GM19452 (cell line): ENCODE data around the gene SETBP1.

Experiments used
- ATAC-seq: cut with Tn5 transposase; IDR thresholded peaks from one replicate; pipeline ENCODE4 v1.9.1; 2021; ENCODE audit not compliant: unreplicated experiment

SETBP1 gene

DNA sequence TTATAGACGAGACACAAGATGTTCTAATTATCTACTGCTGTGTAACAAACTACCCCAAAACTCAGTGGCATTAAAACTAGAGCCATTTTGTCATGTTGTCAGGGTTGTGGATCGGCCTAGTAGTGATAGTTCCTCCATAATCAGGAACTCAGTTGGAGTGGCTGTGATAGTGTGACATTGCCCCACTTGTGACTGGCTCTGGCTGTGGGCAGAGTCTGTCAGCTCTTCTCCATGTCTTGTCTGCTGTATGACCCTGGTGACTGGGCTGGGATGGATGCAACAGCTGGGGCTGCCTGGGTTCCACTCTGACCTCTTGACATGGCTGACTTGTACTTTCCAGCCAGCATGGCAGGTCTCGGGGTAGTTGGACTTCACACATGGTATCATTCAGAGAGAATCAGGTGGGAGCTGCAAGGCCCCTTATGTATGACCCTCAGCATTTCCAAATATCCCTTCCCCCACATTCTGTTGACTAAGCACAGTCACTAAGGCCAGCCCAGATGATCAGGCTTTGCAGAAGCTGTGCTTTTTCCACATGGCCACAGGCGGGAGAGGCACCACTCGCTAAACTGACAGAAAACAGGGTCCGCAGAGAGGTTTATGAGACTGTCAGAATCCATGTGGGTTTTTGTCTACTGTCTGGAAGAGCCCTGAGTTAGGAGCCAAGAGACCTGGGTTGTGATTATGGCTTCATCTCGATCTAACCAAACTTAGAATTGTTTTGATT, 50.3 kb downstream of the SETBP1 start:
- ATAC-seq: no peak

DNA sequence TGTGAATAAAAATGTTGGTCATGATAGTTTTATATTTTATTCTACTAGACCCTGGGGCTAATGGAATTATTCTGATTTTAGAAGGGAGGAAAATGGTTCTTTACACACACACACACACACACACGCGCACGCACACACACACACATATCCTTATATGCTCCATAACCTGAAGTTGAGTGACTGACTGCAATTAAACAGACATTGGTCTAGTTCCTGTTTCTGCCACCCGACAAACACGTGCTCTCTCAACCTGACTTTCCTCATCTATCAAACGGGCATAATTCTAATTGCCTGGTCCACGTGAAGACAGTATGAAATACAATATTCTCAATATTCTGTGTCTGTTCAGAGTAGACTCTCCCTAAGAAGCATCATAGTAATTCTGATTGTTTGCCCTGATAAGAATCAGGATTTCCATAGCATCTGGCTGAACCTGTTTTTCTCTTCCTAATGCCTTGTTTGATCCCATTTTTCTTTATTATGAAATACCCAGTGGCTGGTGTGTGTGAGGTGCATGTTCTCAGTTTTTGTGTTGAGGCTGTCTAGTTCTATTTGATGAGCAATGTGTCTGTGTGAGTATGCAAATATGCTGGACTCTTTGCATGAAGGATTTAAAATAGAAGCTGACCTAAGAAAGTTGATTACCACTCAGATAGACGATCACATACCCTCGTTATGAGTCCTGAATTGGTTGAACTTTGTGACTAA, 51.0 kb downstream of the SETBP1 start:
- peak; percentile 44 for ATAC-seq

DNA sequence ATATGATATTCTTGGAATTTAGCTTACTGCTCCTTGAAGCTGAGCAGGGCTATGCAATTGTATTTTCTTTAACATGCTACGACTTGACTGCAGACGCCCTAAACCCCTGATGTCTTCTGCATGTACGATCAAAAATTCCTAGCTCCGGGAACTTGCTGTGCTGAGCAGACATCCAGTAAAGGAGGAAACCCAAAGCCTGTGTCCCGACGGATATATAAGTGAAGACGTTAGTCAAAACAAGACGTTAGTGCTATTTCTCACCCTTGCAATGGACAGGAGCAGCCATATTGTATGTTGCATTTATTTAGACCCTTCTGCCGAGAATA, 51.5 kb downstream of the SETBP1 start:
- ATAC-seq: no peak

DNA sequence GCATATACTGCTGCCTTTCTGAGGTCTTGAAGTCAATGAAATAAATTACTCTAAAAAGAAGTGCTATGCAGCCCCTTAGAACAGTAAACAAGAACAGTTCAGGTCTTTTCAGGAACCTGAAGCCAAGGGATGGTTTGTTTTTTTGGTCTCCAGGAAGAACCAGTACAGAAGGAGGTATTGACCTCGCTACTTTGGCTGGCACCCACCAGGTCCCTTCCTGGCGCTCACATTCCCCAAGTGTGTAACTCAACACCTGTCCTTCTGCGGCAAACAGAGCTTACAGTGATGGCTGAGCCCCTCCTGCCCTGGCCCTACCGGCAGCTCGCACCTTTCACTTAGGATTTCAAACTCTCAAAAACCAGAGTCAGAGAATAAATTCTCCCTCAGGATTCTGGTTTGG, 51.9 kb downstream of the SETBP1 start:
- ATAC-seq: no peak

DNA sequence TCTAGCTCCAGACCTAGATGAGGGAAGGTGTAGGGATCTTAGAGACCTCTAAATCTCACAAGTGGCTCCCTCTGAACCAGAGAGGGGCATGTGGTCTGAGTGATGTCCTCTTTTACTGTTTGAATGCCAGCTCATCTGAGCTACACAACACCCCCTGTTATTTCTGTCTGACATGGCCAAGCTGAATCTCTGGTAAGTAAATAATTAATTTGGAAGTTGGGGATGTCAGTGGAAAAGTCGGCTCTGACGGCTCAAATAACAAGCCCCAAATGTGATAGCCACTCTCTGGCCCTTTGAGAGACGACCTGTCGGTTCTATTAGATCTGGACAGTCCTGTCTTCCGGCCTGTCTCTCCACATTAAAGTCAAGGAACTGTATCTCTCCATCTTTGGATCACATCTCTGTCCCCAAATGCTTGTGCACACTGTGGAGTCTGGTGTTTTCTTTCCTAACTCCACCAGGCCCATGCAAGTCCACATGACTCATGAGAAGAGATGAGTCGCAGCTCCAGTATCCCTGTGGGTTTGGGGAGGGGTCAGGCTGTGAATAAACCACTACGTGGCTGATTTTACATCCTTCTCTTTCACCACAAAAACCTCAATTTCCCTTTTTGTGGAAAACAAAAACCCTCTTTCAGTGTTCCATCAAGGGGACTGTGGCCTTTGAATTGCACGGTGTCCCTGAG, 52.5 kb downstream of the SETBP1 start:
- ATAC-seq: no peak

DNA sequence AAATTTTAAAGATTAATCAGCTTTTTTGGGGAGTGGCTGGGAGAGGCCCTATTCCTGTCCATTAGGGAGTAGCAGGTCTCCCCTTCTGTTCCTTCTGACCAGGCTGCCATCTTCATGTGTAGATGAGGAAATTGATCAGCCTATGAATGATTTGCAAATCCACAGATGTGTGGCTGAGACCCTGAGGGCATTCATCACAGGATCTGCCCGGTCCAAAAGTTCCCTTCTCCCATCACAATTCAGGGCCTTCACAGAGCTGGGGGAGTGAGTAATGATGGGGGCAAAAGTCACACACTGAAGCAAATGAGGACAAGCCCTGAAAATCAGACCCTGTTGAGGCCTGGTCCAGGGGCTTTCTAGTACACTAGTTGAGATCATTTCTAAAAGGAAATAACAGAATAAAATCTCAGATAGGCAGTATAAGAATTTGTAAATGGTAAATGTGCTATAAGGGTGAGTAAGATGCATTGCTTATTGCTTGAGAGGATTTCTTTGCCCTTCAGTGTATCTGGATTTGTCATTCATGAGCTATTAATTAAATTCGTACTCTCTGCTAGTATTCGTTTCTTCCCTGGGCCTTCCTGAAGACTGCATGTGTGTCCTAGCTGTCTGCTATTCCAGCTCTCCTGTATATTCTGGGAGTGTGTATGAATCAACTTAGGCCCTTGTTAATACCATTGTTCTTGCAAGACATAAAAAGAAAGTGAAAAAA, 53.2 kb downstream of the SETBP1 start:
- ATAC-seq: no peak

DNA sequence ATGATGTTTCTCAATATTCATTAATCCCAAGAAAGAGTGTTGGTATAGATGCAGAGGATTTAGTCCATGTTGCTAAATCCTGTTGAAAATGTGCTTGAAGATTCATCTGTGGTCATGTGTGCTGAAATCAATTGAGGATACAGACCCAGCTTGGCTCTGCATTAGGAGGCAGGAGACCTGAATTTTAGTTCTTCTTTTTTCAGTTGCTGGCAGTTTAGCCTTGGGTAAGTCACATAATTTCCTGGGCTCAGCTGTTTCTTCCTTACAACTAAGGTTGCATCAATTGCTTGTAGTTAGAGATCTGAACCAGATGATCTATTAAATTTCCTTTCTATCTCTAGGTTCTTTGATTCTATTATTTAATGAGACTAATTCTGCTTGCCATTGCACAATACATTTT, 54.4 kb downstream of the SETBP1 start:
- ATAC-seq: no peak

DNA sequence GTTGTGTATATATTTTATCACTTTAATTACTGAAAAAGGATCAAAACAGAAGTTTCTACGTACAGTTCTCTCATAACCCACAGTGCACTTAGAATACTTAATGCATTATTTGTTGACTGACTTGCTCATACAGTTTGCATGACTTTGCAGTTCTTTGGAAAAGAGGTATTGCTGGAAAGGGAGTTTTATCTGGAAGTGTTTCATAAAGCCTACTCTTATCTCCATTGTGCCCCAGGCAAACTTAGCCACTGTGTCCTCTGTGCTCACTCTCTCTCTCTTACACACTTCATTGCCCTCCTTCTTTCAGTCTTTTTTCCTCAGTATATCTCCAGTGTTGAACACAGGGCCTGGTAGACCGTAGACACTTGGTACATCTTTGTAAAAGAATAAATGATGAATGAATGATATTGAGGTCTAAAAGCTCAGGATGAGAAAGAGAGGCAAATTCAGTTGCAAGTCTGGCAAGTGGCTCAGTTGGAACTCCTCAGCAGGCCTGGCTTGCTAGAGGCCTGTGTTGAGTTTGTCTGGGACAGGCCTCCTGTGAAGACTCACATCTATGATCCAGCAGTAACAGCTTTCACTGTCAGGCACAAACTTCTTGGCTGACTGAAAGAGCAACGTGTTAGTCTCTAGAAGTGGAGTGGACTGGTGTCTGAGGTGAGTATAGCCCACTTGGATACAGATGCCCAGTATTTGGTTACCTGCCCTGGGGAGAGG, 56.1 kb downstream of the SETBP1 start:
- ATAC-seq: no peak

DNA sequence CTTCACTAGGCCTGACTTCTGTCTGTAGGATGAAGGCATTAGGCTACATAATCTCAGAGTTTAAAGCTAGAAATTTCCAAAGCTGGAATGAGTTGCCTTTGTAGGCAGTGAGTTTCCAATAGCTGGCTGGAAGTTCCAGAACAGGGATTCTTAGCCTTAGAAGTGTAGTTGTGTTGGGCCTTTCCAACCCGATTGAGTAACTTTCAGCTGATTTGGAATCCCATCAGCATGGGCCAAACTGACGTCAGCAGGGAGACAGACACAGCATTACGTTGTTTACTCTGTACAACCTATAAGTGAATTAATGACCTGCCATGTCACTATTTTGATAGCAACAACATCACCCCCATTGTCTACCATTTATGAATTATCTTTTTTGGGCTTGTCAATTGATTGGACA, 56.9 kb downstream of the SETBP1 start:
- ATAC-seq: no peak

DNA sequence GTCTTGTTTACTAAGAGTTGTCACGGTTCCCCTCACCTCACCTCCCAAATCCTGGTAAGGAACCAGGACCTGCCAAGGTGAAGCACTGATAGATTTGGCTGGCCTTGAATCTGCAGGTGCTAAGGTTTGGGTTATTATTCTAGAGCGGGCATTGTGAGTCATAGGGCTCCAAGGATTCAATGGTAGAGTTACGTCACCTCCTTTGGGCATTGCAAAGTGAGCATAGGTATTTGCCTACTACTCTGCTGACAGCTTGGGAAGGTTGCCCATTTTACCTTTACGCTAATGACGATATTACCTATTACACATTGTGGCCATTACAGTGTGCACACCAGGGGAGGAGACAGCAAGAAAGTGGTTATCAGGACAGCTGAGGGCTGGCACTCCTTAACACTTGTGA, 59.3 kb downstream of the SETBP1 start:
- ATAC-seq: no peak

DNA sequence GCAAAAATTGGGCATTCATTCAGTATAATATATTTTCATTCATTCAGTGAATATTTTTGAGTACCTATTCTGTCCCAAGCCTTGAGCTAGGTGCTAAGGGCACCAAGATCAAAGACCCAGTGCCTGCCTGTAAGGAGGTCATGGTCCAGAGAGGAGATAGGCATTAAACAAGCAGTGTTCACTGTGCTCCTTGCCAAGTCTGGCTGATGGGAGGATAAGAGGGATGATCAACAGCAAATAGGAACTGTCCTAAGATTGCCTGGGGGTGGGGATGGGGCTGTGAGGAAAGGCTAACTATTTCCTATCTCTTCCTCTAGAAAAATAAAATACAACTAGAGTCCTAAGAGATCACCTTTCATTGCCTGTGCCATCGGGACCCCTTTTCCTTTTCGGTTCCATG, 60.4 kb downstream of the SETBP1 start:
- no peak for ATAC-seq

DNA sequence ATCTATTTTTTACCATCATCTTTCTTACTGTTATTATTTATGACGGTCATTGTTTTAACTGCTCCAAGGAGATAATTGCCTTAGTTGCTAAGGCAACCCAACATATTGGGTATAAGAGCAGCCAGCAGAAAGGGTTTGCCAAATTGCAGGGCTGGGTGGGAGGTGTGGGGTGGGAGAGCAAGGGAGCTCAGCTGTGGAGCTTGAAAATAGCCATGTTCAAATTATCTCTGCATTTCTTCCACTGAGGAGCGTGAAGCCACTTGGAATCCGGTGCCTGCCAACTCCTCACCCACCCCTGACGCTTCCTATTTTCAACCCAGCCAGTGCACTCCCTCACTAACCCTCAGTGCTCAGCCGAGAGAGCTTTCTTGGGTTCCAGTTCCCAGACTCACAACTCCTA, 60.8 kb downstream of the SETBP1 start:
- no peak for ATAC-seq

DNA sequence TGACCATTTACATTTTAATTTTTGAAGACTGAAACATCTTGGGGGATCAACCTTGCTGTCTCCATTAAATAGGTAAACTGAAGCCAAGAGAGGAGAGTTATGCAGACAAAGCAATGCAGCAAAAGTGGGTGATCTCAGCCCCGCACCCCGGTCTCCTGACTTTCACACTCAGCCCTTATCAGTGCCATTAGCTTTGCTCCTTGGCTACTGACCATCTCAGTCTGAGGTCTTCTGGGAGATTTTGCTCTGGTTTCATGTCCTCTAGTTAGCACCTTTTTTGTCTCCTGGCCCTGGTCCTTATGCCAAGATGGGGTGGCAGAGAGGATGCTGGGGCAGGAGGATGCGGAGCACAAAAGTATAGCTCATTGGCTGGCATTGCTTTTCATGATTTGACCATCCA, 61.4 kb downstream of the SETBP1 start:
- ATAC-seq: no peak

DNA sequence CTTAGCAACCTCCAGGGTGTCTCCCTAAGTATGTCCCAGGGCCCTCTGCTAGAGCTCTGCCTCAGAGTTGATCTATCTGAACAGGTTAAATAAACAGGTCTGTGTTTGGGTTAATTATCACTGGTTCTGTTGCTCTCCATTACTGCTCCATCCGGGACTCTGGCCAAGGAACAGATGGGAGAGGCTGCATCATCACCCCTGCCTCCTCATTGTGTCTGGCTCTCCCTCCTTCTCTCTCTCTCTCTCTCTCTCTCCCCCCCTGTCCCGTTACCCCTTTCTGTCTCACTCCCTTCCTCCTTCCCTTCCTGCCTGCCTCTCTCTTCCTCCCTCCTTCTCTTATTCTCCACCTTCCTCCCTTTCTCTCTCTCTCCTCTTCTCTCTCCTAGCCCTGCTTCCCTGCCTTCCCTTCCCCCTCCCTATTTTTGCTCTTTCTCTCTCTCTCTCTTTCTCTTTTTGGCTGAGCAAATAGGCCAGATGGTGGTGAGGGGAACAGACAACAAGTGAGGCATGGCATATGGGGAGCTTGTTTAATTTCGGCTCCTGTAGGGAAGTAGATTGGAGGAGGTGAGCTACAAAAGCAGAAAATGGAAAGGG, 62.1 kb downstream of the SETBP1 start:
- no peak for ATAC-seq

DNA sequence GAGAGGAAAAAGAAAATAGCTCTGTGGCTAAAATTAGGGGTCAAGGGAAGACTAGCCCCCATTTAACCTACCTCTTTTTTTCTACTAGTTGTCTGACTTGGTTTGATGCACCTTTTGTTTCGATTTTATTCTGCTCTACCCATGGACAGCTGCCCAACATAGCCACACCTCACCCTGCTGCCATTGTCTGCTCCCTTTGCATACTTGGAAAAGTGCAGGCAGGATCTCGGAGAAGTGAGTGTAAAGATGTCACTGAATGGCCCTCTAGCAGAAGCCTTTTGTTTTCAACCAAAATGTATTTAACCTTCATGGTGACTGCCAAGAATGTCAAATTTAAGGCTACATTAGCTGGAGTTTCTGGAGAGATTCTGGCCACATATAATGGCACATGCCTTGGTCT, 62.9 kb downstream of the SETBP1 start:
- no peak for ATAC-seq

DNA sequence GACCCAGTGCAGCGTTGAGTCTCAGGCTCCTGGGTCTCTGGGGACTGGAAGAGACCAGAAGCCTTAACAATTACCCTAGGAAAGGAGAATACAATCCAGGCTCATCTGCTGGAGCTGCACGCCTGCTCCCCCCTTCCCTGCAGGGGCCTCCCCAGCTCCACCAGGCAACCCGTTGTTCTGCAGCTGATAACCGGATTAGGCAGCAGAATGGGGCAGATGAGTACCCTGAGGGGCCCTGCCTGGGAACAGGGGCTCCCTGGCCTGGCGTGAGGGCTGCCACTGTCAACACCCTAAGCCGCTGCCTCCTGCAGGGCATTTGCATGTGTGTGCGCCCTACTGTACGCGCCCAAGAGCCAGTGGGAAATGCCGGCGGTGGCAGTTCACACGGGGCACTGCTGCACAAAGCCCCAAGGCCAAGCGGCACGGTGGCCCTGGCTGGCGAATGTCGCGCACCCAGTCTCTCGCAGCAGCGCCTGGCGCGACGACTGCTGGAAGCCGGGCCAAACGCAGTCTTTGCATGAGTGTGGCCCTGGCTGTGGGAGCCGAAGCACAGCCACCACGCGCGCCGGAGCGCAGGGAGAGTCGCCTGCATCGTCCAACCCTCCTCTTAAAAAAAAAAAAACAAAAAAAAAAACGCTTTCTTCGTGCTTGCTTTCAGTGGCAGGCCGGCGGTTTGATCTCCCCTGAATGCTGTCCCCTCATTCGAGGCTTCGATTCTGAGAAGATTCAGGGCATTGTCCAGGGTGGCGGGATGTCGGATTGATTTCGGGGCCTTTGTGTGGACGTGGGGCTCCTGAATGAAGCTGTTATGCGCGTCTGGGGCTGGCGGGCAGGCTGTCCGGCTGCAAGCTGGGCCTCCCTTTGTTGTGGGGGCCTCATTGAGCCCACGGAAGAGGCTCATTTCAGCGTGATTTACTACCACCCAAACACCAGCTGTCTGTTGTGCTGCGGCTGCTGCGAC, 63.8 kb downstream of the SETBP1 start:
- ATAC-seq: no peak

DNA sequence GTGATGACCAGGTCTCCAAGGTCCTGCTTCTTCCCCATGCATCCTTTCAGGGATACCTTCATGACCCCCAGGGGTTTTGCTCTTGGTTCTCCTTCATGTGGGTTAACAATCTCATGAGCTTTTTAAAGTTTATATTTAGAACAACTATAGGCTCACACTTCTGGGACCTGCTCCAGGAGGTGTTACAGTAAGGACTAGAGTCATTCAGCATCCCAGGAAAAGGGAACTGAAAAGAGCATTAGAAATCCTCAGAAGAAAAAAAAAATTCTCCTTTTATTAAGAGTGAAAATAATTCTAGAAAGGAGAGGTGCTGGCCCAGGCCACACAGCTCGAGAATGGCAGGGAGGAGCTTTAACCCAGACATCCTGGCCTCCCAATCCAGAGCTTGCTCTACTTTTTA, 66.5 kb downstream of the SETBP1 start:
- ATAC-seq: no peak

DNA sequence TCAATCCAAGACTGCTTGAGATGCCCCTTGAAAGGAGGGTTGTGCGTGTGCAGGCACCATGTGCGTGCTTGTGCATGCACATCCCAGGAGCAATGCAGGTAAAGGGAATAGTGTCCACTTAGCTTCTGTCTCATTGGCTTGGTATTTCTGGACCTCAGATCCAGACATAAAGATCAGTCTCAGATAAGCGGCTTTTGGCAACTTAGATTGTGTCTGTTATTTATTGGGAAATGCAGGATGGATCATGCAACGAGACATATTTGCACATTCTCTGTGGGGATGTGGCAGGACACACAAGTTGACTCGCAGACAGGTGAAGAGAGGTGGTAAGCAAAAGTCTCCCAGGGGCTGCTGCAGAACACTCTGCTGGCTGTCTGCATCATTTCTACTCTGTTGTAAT, 67.9 kb downstream of the SETBP1 start:
- ATAC-seq: no peak

DNA sequence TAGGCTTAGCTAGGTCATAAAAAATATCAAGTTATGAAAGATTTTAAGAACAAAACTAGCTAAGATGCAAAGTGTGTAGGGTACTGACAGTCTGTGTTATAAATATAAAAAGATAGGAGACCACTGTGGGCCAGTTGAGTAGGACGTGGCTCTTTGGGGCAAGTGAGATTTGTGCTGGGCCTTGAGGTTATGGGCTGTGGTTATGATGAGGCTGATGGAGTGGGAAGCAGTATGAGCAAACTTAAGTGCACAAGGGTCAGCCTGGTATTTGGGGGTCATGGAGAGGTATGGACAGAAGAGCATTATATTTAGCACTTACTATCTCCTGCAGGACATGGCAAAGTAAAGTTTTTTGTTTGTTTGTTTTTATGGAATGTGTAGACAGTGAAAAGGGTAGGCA, 70.1 kb downstream of the SETBP1 start:
- no peak for ATAC-seq

DNA sequence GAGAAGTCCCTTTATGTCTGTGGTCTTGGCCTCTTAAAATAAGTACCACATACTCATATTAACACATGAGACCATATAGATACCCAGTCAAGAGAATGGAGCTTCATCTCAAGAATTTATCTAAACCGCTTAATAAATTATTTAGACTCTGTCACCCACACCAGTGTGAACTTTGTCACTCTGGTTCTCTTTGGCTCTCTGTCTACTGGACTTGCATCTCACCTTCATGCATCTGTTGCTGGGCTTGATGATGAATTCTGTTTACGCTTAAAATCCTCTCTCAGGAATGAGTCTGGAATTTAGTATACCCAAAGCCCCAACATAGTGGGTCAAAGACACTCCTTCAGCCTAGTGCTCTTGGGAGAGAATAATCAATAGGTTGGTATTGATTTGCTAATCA, 73.9 kb downstream of the SETBP1 start:
- ATAC-seq: no peak
